Neuronal stem cell (in vitro differentiated cells): ENCODE results near the gene TEAD4.
"Not testable (repeated sequence)": the region's sequence is repeated elsewhere in the genome, so short reads cannot be mapped to it uniquely, and the experiment has no call there.

Experiments used
- DNase-seq: peaks from one replicate; pipeline ENCODE4 v3.0.0-alpha.2; 2013; ENCODE audit warnings: low spot score
- H2AFZ ChIP-seq: one replicate; pipeline ENCODE4 v1.6.1; 2013; ENCODE audit warnings: mild to moderate bottlenecking, low read length, inconsistent platforms
- H2AK5ac ChIP-seq: 2 replicates; pipeline ENCODE4 v1.6.1; 2013; ENCODE audit warnings: low read depth, mild to moderate bottlenecking, inconsistent platforms, low read length, moderate library complexity, mixed read lengths
- H2BK120ac ChIP-seq: 2 replicates; pipeline ENCODE4 v1.6.1; 2013; ENCODE audit warnings: low read depth, mild to moderate bottlenecking, inconsistent platforms, low read length, moderate library complexity, mixed read lengths
- H2BK12ac ChIP-seq: one replicate; pipeline ENCODE4 v1.6.1; 2013; ENCODE audit warnings: low read length, inconsistent platforms
- H2BK15ac ChIP-seq: 2 replicates; pipeline ENCODE4 v1.6.1; 2013; ENCODE audit warnings: mild to moderate bottlenecking, low read length, inconsistent platforms, mixed read lengths
- H2BK5ac ChIP-seq: one replicate; pipeline ENCODE4 v1.6.1; 2013; ENCODE audit warnings: inconsistent platforms, mild to moderate bottlenecking, low read length, moderate library complexity
- H3K14ac ChIP-seq: one replicate; pipeline ENCODE4 v1.6.1; 2013; ENCODE audit warnings: low read length, inconsistent platforms
- H3K18ac ChIP-seq: 2 replicates; pipeline ENCODE4 v1.6.1; 2013; ENCODE audit warnings: low read length, inconsistent platforms
- H3K23ac ChIP-seq: 2 replicates; pipeline ENCODE4 v1.6.1; 2013; ENCODE audit warnings: low read depth, mild to moderate bottlenecking, mixed read lengths, low read length, inconsistent platforms; ENCODE audit not compliant: poor library complexity
- H3K27ac ChIP-seq: replicated peaks from 3 replicates; pipeline ENCODE4 v1.5.1; 2013; ENCODE audit warnings: low read length, inconsistent platforms
- H3K27me3 ChIP-seq, 3 experiments: 2 replicates each; pipeline ENCODE4 v1.6.1; 2013; ENCODE audit warnings: low read length in 3 of 3, mild to moderate bottlenecking in 2 of 3, inconsistent platforms in 1 of 3, low read depth in 1 of 3, mixed read lengths in 1 of 3, moderate library complexity in 1 of 3; ENCODE audit not compliant: control insufficient read depth in 3 of 3, insufficient read depth in 3 of 3
- H3K36me3 ChIP-seq, 2 donors: replicated peaks in 1 of 2; 2 replicates each; pipeline ENCODE4 v1.6.1; 2013; ENCODE audit warnings: low read length in 2 of 2; ENCODE audit not compliant: control insufficient read depth in 2 of 2, insufficient read depth in 2 of 2
- H3K4ac ChIP-seq: 2 replicates; pipeline ENCODE4 v1.6.1; 2013; ENCODE audit warnings: inconsistent platforms, mild to moderate bottlenecking, low read length, moderate library complexity
- H3K4me1 ChIP-seq, 2 donors: 1 replicate in 1 of 2; 2 replicates in 1 of 2; pipeline ENCODE4 v1.6.1; 2013; ENCODE audit warnings: low read length in 2 of 2, low read depth in 1 of 2; ENCODE audit not compliant: control insufficient read depth in 2 of 2, insufficient read depth in 1 of 2
- H3K4me2 ChIP-seq: one replicate; pipeline ENCODE4 v1.6.1; 2013; ENCODE audit warnings: mild to moderate bottlenecking, low read length, inconsistent platforms; ENCODE audit not compliant: insufficient read depth, poor library complexity, severe bottlenecking
- H3K4me3 ChIP-seq, 2 donors: 2 replicates each; pipeline ENCODE4 v1.5.1; 2013; ENCODE audit warnings: low read length in 2 of 2, mild to moderate bottlenecking in 2 of 2, inconsistent platforms in 1 of 2, moderate library complexity in 1 of 2
- H3K79me1 ChIP-seq: one replicate; pipeline ENCODE4 v1.6.1; 2013; ENCODE audit warnings: low read depth, mild to moderate bottlenecking, inconsistent platforms, low read length, moderate library complexity
- H3K9ac ChIP-seq: one replicate; pipeline ENCODE4 v1.6.1; 2013; ENCODE audit warnings: mild to moderate bottlenecking, low read depth, low read length, inconsistent platforms; ENCODE audit not compliant: poor library complexity
- H3K9me3 ChIP-seq, 2 donors: replicated peaks in 1 of 2; 2 replicates each; pipeline versions ENCODE3 to v1.6.1; 2013; ENCODE audit warnings: low read length in 2 of 2, mild to moderate bottlenecking in 2 of 2, inconsistent platforms in 1 of 2, low read depth in 1 of 2, mixed read lengths in 1 of 2, moderate library complexity in 1 of 2; ENCODE audit not compliant: control insufficient read depth in 2 of 2, insufficient read depth in 1 of 2
- H4K8ac ChIP-seq: one replicate; pipeline ENCODE4 v1.6.1; 2013; ENCODE audit warnings: low read depth, mild to moderate bottlenecking, inconsistent platforms, low read length, moderate library complexity
- H4K91ac ChIP-seq: one replicate; pipeline ENCODE4 v1.6.1; 2013; ENCODE audit warnings: low read length, low read depth, mild to moderate bottlenecking, inconsistent platforms; ENCODE audit not compliant: poor library complexity
- WGBS, 2 donors: extraction: QIAGEN DNeasy Blood & Tissue Kit; methylation state at CpG; one replicate each; pipeline ENCODE4 v1.1.7; 2013; ENCODE audit warnings: missing lambda C conversion rate in 2 of 2, mixed read lengths in 1 of 2; ENCODE audit not compliant: insufficient read length in 2 of 2, insufficient replicate concordance in 1 of 2; ENCODE audit errors: extremely low coverage in 2 of 2; 5-methylcytosine and 5-hydroxymethylcytosine counted together

TEAD4 gene

GRCh38 chr12:3061059-3061458 is 101.9 kb downstream of the TEAD4 start:
- no peaks in the 10 kb centered on the region for H3K79me1 ChIP-seq
- H3K4ac ChIP-seq: no peak overlapping the region
- H3K23ac ChIP-seq: no peak overlapping the region
- no peaks in the 10 kb centered on the region for H3K36me3 ChIP-seq
- WGBS, 2 donors: no CpG with 5 or more reads among the region's 5 CpGs
- no peak overlapping the region for H3K9ac ChIP-seq
- H2AFZ ChIP-seq: no peak overlapping the region
- H3K27me3 ChIP-seq: no peaks in the 10 kb centered on the region
- H2BK5ac ChIP-seq: no peak overlapping the region
- H3K4me3 ChIP-seq: no peak overlapping the region
- H2BK12ac ChIP-seq: no peak overlapping the region
- no peak overlapping the region for H3K14ac ChIP-seq
- DNase-seq: no peak
- no peak overlapping the region for H2BK120ac ChIP-seq
- no peak overlapping the region for H2AK5ac ChIP-seq
- no peaks in the 10 kb centered on the region for H3K4me1 ChIP-seq
- no peak overlapping the region for H3K27ac ChIP-seq
- H4K91ac ChIP-seq: no peak overlapping the region
- H3K4me2 ChIP-seq: no peak overlapping the region
- H3K18ac ChIP-seq: no peak overlapping the region
- no peak overlapping the region for H4K8ac ChIP-seq
- H2BK15ac ChIP-seq: no peak overlapping the region
- H3K9me3 ChIP-seq: peaks cover 0 to 7% of the 10 kb centered on the region in 2 donors

- H3K4me2 ChIP-seq: no peak overlapping the region
- H3K4me1 ChIP-seq: no peaks in the 10 kb centered on the region
- H2BK15ac ChIP-seq: no peak overlapping the region
- H2AFZ ChIP-seq: no peak overlapping the region
- H2BK12ac ChIP-seq: no peak overlapping the region
- no peak overlapping the region for H2BK5ac ChIP-seq
- no peak overlapping the region for H3K27ac ChIP-seq
- no peak overlapping the region for H3K9ac ChIP-seq
- H3K79me1 ChIP-seq: no peaks in the 10 kb centered on the region
- H3K18ac ChIP-seq: no peak overlapping the region
- no peak overlapping the region for H3K14ac ChIP-seq
- H2BK120ac ChIP-seq: no peak overlapping the region
- no peak overlapping the region for H3K4ac ChIP-seq
- no CpG with 5 or more reads among the region's 3 CpGs for WGBS, 2 donors
- H3K27me3 ChIP-seq: no peaks in the 10 kb centered on the region
- H2AK5ac ChIP-seq: no peak overlapping the region
- no peak overlapping the region for H4K8ac ChIP-seq
- no peak overlapping the region for H4K91ac ChIP-seq
- peaks cover 0 to 7% of the 10 kb centered on the region in 2 donors for H3K9me3 ChIP-seq
- H3K23ac ChIP-seq: no peak overlapping the region
- no peaks in the 10 kb centered on the region for H3K36me3 ChIP-seq
- no peak overlapping the region for H3K4me3 ChIP-seq
- no peak for DNase-seq
These were observed 102.5 kb downstream of the TEAD4 start for GRCh38 chr12:3061501-3062215.

- whole genome bisulfite sequencing, 2 donors: no CpG with 5 or more reads among the region's 2 CpGs
- Histone ChIP-seq H3K9me3 (peaks cover 0 to 7% of the 10 kb centered on the region in 2 donors), H3K4me1 (no peaks in the 10 kb centered on the region), H2BK5ac (no peak overlapping the region), H3K23ac (no peak overlapping the region), H2BK15ac (no peak overlapping the region), H3K4ac (no peak overlapping the region), H3K14ac (no peak overlapping the region), H4K8ac (no peak overlapping the region), H2AFZ (no peak overlapping the region), H3K27ac (no peak overlapping the region), H3K27me3 (peaks cover 0 to 17% (median 0%) of the 10 kb centered on the region in 3 experiments), H3K18ac (no peak overlapping the region), H4K91ac (no peak overlapping the region), H2BK12ac (no peak overlapping the region), H3K36me3 (no peaks in the 10 kb centered on the region), H3K79me1 (no peaks in the 10 kb centered on the region), H3K9ac (no peak overlapping the region), H3K4me2 (no peak overlapping the region), H2AK5ac (no peak overlapping the region), H2BK120ac (no peak overlapping the region), H3K4me3 (no peak overlapping the region)
- DNase-seq: no peak
These were observed 106.1 kb downstream of the TEAD4 start for GRCh38 chr12:3065300-3065699.

- peaks cover 0 to 17% (median 0%) of the 10 kb centered on the region in 3 experiments for H3K27me3 ChIP-seq
- not testable (repeated sequence) for H2AFZ ChIP-seq, H3K23ac ChIP-seq, H3K9ac ChIP-seq, H3K79me1 ChIP-seq, H3K18ac ChIP-seq, H3K27ac ChIP-seq, H3K4me2 ChIP-seq, H4K91ac ChIP-seq, H3K9me3 ChIP-seq, H2BK15ac ChIP-seq, H2AK5ac ChIP-seq, H4K8ac ChIP-seq, H2BK12ac ChIP-seq, DNase-seq, H3K4me1 ChIP-seq, H3K4me3 ChIP-seq, H2BK5ac ChIP-seq, H3K4ac ChIP-seq, H3K36me3 ChIP-seq, H3K14ac ChIP-seq, H2BK120ac ChIP-seq
- WGBS, 2 donors: no CpG with 5 or more reads among the region's 3 CpGs
These were observed 106.6 kb downstream of the TEAD4 start for GRCh38 chr12:3065846-3066245.
